NCI-H510A treated with DMSO at 0.1 percent for 48 hours (cell line): Measurements from ENCODE around the gene ZNF367.
A peak's percentile ranks its signal among the peaks of the same experiment; 100 is the strongest.
"Not testable (repeated sequence)": the region's sequence is repeated elsewhere in the genome, so short reads cannot be mapped to it uniquely, and the experiment has no call there.

Experiments used
- DNase-seq: peaks from one replicate; lab custom pipeline; 2025; lab: John Stamatoyannopoulos, UW

ZNF367 gene

DNA sequence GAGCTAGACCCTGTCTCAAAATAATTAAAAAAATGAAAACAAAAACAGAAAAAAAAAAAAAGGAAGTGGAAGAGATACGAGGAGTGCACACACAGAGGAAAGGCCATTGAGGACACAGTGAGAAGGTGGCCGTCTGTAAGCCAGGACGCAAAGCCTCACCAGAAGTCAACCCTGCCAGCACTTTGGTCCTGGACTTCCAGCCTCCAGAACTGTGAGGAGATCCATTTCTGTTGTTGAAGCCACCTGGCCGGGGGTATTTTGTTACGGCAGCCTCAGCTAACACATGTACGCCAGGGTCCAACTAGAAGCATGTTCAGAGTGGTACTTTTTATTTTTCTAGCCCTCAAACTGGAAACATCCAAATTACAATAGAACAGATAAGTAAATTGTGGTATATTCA lies 56.5 kb downstream of the ZNF367 start:
- no peak for DNase-seq

- DNase-seq, result no peak
Observed at GRCh38 chr9:96360976-96361375, 57.2 kb downstream of the ZNF367 start.

DNA sequence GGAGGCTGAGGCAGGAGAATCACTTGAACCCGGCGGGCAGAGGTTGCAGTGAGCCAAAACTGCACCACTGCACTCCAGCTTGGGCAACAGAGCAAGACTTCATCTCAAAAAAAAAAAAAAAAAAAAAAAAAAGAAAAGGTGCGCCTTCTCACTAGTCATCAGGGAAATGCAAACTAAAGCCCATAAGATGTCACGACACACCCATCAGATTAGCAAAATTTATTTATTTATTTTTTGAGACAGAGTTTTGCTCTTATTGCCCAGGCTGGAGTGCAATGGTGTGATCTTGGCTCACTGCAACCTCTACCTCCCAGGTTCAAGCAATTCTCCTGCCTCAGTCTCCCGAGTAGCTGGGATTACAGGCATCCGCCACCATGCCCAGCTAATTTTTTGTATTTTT lies 57.6 kb downstream of the ZNF367 start:
- not testable (repeated sequence) for DNase-seq

DNA sequence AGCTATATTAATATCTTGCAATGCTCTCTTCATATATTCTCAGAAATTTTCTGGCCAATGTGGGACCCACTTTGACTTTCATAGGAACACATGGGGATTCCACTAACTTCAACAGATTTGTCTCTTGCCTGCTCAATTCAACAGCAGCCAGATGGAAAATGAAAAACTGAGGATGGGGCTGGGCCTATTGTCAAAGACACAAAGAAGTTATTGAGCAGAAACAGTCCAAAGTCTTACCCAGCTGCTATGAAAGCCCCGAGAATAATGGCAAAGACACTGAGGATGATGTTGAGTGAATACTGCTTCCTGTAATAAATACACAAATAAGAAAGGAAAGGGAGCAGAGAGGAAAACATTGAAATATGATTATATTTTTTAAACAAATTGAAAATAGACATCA lies 67.3 kb downstream of the ZNF367 start:
- DNase-seq, result no peak

DNA sequence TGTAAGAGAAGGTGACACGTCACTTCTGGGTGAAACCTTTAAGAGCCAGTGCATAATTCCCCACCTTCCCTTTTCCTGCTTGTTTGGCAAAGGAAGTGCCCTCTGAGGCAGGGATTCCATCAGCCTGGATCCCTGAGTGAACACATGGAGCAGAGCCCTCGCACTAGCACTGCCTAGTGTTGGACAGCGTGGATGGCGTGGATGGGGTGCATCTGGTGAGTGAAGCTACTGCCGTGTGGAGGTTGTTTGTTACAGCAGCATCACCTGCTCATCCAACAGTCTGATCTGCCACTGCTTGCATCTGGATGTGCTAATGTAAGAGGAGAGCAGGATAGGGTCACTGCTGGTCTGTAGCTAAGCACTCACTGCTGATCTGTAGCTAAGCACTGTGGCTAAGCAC lies 69.9 kb downstream of the ZNF367 start:
- no peak for DNase-seq

DNA sequence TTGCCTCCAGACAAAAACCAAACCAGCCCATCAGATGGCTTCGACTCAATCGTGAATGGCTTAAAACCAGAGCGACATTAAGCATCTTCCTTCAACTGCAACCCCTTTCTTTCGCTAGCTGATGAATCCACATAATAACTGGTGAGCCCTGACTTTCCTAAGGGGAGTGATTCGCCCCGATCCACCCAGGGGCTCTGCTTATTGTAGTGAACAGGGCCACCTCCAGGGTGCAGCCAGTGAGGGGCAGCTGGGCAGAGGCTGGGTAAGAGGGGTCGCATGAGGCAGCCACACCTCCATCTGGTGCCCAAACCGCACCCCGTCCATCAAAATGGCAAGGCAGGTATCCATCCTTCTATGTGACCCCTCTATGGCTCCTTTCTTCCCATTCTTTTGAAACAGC lies 72.6 kb downstream of the ZNF367 start:
- DNase-seq, result no peak

- DNase-seq, result peak; percentile 46
Observed at GRCh38 chr9:96344458-96345180, 73.6 kb downstream of the ZNF367 start.

DNA sequence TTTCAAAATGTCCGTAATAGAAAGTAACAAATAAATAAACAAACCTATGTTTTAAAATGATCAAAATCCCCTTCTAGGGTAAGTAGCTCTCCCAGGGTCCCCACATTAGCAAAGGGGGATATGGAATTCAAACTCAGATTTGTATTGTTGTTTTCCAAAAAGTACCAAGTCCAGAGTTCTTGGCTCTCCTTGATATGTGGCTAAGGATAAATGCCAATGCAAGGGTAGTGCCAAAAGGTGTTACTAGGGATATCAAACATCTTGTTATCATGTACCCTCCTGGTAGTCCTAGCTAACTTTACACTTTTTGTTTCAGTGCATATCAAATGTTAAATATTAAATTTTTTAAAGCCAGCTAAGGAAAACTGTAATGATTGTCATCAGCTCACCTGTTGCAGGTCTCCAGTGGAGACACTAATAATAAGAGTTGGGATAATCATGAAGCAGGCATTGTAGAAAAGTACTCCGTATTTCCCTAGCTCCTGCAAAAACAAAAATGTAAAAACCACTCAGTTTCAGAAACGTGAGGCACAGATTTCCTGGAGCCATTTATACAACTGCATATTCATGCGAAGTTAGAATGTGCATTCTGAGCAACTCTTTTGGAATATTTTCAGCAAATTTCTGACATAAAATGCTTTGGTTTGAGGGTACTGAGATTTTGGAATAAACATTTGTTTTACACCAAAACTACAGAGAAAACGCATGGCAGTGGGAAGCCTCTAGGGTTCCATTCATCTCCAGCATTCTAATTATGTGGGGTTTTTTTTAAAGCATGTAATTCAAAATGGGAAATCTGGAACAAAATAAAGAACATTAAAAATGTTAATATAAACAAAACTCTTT lies 74.4 kb downstream of the ZNF367 start:
- DNase-seq, result peak; percentile 23

- no peak for DNase-seq
Observed at GRCh38 chr9:96342571-96343245, 75.5 kb downstream of the ZNF367 start.

- DNase-seq, result no peak
Observed at GRCh38 chr9:96340707-96341106, 77.5 kb downstream of the ZNF367 start.

- no peak for DNase-seq
Observed at GRCh38 chr9:96338299-96338698, 79.9 kb downstream of the ZNF367 start.
